GM18511 (cell line): Measurements from ENCODE around the gene COL2A1.
"Not testable (repeated sequence)": the region's sequence is repeated elsewhere in the genome, so short reads cannot be mapped to it uniquely, and the experiment has no call there.

ENCODE experiments used
- ATAC-seq: cut with Tn5 transposase; IDR thresholded peaks from one replicate; pipeline ENCODE4 v1.9.1; 2021; ENCODE audit warnings: mild to moderate bottlenecking, moderate library complexity; ENCODE audit not compliant: unreplicated experiment

The COL2A1 gene

GRCh38 chr12:47978598-47978873 lies 25.7 kb downstream of the COL2A1 start:
- ATAC-seq = no peak

GRCh38 chr12:47977772-47978597 lies 26.3 kb downstream of the COL2A1 start:
- no peak for ATAC-seq

GRCh38 chr12:47977046-47977771 lies 27.1 kb downstream of the COL2A1 start:
- ATAC-seq = no peak

- ATAC-seq = no peak
These were observed 28.5 kb downstream of the COL2A1 start for GRCh38 chr12:47975816-47976215.

- ATAC-seq = no peak
These were observed 29.1 kb downstream of the COL2A1 start for GRCh38 chr12:47975036-47975620.

- no peak for ATAC-seq
These were observed 30.4 kb downstream of the COL2A1 start for GRCh38 chr12:47973870-47974269.

- ATAC-seq = no peak
These were observed 31.4 kb downstream of the COL2A1 start for GRCh38 chr12:47972895-47973294.

GRCh38 chr12:47970843-47971242 lies 33.4 kb downstream of the COL2A1 start:
- no peak for ATAC-seq

- ATAC-seq = no peak
These were observed 34.4 kb downstream of the COL2A1 start for GRCh38 chr12:47969845-47970244.

- no peak for ATAC-seq
These were observed 36.6 kb downstream of the COL2A1 start for GRCh38 chr12:47967461-47968321.

GRCh38 chr12:47965581-47965980 lies 38.7 kb downstream of the COL2A1 start:
- ATAC-seq = no peak

- ATAC-seq = peak; percentile 21
These were observed 40.1 kb downstream of the COL2A1 start for GRCh38 chr12:47964106-47964728.

GRCh38 chr12:47963340-47964040 lies 40.8 kb downstream of the COL2A1 start, which contains the start of gene TMEM106C:
Gene TMEM106C, plus strand, starts transcription at chr12:47963596. Its CDS starts 641 bp downstream, at chr12:47964237.
- ATAC-seq = peak; percentile 90

GRCh38 chr12:47962198-47962597 lies 42.1 kb downstream of the COL2A1 start:
- no peak for ATAC-seq

GRCh38 chr12:47957671-47958070 lies 46.6 kb downstream of the COL2A1 start:
- ATAC-seq = not testable (repeated sequence)

GRCh38 chr12:47955059-47955458 lies 49.2 kb downstream of the COL2A1 start:
- ATAC-seq = no peak

- no peak for ATAC-seq
These were observed 49.7 kb downstream of the COL2A1 start for GRCh38 chr12:47954467-47955045.

GRCh38 chr12:47954058-47954457 lies 50.2 kb downstream of the COL2A1 start:
- ATAC-seq = no peak

- no peak for ATAC-seq
These were observed 53.3 kb downstream of the COL2A1 start for GRCh38 chr12:47950856-47951468.
